ENCODE data around the gene KXD1.

KXD1 gene

DNA sequence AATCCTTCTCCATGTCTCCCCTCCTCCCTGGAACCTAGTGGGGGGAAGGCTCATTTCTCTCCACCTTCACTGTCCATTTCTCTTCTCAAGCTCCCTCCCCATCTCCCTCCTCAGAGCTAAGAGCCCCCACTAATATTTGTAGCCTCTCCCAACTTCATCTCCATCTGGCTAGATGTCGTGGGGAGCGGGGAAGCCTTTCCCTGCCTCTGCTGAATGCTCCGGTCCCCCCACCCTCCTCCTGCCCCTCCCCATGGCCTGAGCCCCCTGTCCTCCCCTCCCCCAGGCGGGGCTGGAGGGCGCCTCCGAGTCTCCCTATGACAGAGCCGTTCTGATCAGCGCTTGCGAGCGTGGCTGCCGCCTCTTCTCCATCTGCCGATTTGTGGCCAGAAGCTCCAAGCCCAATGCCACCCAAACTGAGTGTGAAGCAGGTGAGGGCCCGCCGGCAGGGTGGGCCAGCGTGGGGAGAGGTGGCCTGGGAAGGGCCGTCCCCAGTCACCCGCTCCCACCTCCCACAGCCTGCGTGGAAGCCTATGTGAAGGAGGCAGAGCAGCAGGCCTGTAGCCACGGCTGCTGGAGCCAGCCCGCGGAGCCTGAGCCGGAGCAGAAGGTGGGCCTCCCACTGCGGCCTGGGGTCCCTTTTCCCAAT is 56.0 kb downstream of the KXD1 start:
- DNase-seq (ENCODE audit: low read depth in 2 of 2): no peak

DNA sequence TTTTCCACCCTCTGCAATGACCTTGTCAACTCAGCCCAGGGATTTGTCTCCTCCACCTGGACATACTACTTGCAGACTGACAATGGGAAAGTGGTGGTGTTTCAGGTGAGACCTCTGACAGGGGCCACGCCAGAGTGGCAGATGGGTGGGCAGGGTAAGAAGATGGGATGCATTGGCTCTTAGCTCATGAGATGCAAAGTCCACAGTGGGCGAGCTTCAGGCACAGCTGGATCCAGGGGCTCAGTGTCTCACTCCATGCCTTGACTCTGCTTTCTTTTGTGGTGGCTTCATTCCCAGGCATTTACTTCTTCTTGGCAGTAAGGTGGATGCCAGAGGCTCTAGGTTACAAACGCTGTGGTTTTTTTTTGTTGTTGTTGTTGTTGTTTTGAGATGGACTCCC is 58.4 kb downstream of the KXD1 start:
- no peak for DNase-seq (ENCODE audit: low read depth in 2 of 2)

DNA sequence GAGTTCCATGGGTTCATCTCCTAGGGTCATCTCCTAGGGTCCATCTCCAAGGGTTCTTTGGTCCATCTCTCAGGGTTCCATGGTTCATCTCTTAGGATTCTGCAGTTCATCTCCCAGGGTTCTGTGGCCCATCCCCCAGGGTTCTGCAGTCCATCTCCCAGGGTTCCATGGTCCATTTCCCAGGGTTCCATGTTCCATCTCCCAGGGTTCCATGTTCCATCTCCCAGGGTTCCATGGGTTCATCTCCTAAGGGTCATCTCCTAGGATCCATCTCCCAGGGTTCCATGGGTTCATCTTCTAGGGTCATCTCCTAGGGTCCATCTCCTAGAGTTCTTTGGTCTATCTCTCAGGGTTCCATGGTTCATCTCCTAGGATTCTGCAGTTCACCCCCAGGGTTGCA is 59.9 kb downstream of the KXD1 start:
- no peak for DNase-seq (ENCODE audit: low read depth in 2 of 2)

DNA sequence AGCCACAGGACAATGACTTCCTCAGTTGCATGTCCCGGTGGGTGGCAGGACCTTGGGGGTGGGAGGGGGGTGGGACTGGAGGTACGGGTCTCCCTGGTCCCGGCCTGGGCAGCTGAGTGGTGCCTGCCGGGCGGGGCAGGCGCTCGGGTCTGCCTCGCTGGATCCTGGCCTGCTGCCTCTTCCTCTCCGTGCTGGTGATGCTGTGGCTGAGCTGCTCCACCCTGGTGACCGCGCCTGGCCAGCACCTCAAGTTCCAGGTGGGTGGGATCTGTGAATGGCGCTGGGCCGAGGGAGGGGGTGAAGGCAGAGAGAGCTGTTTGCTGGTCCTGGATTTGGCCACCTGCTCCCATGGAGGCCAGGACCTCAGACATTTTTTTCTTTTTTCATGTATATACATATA is 60.6 kb downstream of the KXD1 start:
- DNase-seq (ENCODE audit: low read depth in 2 of 2): no peak

All from activated CD4-positive, alpha-beta T cell treated with anti-CD3 and anti-CD28 coated beads for 24 hours (primary cell).